ENCODE data around the gene WNK4. TPM values are rescaled to one million over a fixed set of nuclear protein-coding genes. Genes with fewer than 3 reads are reported as not detected.

Gene WNK4
- total RNA-seq, 4 donors from 2014 or later: under 0.01 to 1.7 (median 0.34) TPM; not detected in 1

DNA sequence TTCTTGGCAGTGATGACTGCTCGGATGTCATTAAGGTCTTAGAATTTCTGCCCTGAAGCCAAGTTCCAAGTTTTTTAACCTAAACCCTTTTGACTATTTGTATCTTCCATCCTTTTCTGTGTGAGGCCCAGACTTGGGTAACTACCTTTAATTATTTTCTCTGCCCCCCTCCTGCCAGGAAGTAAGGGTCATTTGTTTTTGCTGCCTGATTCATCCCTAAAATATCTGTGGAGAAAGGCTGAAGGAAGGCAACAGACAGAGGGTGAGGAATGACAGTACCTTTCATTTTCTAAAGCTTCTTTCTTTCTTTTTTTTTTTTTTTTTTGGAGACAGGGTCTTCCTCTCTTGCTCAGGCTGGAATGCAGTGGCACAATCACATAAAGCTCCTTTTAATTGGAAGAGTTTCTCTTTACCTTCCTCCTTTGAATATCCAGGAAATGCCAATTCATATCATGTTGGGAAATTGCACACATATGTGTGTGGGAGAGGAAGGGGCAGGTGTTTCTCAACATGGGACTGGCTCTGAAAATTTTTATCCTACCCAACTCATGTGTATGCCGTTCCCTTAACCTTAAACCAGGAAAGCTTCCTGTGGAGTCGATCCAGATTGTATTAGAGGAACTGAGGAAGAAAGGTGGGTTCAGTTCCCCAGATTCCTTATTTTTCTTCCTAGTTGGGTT is 6.2 kb upstream of the WNK4 start:
- intact Hi-C loops (cut with DNase I; ENCODE audit: low total_unique reads): no loop called here
- Histone ChIP-seq H3K4me3 (peak overlapping the region; percentile 74 to 78), H3K27me3 (no peaks in the 10 kb centered on the region), H3K4me1 (peaks cover 0 to 7% of the 10 kb centered on the region in 2 donors), H3K9me3 (no peaks in the 10 kb centered on the region), H3K36me3 (no peaks in the 10 kb centered on the region), H3K27ac (peak overlapping the region; percentile 77 to 83)
- DNase-seq: no peak
- no peak for TF ChIP-seq POLR2A (IDR thresholded peaks at IDR 0.05)
- no peak for TF ChIP-seq CTCF (IDR thresholded peaks at IDR 0.05)

- no peaks in the 10 kb centered on the region for H3K9me3 ChIP-seq
- TF ChIP-seq POLR2A (IDR thresholded peaks at IDR 0.05) (no peak), CTCF (IDR thresholded peaks at IDR 0.05) (no peak)
- no peaks in the 10 kb centered on the region for H3K36me3 ChIP-seq
- DNase-seq: no peak
- no peak overlapping the region for H3K4me3 ChIP-seq
- no peak overlapping the region for H3K27ac ChIP-seq
- no peaks in the 10 kb centered on the region for H3K27me3 ChIP-seq
- intact Hi-C loops (cut with DNase I; ENCODE audit: low total_unique reads): no loop called here
- peaks cover 0 to 11% of the 10 kb centered on the region in 2 donors for H3K4me1 ChIP-seq
Observed at GRCh38 chr17:42775534-42776098, 4.8 kb upstream of the WNK4 start.

GRCh38 chr17:42778570-42778969 is 1.8 kb upstream of the WNK4 start:
- H3K4me3 ChIP-seq: no peak overlapping the region
- no peaks in the 10 kb centered on the region for H3K9me3 ChIP-seq
- no peak overlapping the region for H3K27ac ChIP-seq
- intact Hi-C loops (cut with DNase I; ENCODE audit: low total_unique reads): no loop called here
- DNase-seq: no peak
- no peak for TF ChIP-seq POLR2A (IDR thresholded peaks at IDR 0.05)
- no peak for TF ChIP-seq CTCF (IDR thresholded peaks at IDR 0.05)
- H3K4me1 ChIP-seq: peaks cover 0 to 16% of the 10 kb centered on the region in 2 donors
- no peaks in the 10 kb centered on the region for H3K36me3 ChIP-seq
- peaks cover 13 to 17% of the 10 kb centered on the region in 2 donors for H3K27me3 ChIP-seq

DNA sequence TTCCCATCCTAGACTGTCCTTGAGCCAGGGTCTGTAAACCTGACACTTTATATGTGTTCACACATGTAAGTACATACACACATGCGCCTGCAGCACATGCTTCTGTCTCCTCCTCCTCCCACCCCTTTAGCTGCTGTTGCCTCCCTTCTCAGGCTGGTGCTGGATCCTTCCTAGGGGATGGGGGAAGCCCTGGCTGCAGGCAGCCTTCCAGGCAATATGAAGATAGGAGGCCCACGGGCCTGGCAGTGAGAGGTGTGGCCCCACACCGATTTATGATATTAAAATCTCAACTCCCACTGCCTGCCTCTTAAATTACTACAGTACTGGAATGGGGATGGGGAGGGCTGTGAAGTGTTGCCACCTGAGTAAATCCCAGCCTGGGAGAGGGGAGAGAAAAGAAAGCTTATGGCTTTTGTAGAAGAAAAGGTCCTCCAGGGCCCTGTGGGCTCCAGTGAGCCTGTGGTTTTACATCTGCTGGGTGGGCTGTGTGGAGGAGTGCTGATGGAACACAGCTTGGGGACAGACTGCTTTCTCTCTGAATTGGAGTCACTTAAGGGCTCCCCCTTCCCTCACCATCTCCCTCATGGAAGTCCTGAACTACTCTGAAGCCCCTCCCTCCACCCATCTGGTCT is 990 bp upstream of the WNK4 start:
- Histone ChIP-seq H3K36me3 (no peaks in the 10 kb centered on the region), H3K4me1 (peaks cover 0 to 9% of the 10 kb centered on the region in 2 donors), H3K27ac (no peak overlapping the region), H3K27me3 (peaks cover 13 to 24% of the 10 kb centered on the region in 2 donors), H3K9me3 (no peaks in the 10 kb centered on the region), H3K4me3 (no peak overlapping the region)
- TF ChIP-seq CTCF (IDR thresholded peaks at IDR 0.05) (no peak), POLR2A (IDR thresholded peaks at IDR 0.05) (no peak)
- intact Hi-C loops (cut with DNase I; ENCODE audit: low total_unique reads): no loop called here
- DNase-seq: no peak

All from uterus (tissue), 4 donors.